ENCODE measurements around the gene CLPSL2.

GRCh38 chr6:35797837-35798526 is 21.6 kb downstream of the CLPSL2 start:
- TF ChIP-seq, protein P1, sequence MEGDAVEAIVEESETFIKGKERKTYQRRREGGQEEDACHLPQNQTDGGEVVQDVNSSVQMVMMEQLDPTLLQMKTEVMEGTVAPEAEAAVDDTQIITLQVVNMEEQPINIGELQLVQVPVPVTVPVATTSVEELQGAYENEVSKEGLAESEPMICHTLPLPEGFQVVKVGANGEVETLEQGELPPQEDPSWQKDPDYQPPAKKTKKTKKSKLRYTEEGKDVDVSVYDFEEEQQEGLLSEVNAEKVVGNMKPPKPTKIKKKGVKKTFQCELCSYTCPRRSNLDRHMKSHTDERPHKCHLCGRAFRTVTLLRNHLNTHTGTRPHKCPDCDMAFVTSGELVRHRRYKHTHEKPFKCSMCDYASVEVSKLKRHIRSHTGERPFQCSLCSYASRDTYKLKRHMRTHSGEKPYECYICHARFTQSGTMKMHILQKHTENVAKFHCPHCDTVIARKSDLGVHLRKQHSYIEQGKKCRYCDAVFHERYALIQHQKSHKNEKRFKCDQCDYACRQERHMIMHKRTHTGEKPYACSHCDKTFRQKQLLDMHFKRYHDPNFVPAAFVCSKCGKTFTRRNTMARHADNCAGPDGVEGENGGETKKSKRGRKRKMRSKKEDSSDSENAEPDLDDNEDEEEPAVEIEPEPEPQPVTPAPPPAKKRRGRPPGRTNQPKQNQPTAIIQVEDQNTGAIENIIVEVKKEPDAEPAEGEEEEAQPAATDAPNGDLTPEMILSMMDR (IDR thresholded peaks at IDR 0.05) = no peak
- no peak for TF ChIP-seq EZH2 (IDR thresholded peaks at IDR 0.05; ENCODE audit: borderline replicate concordance, insufficient read depth, low read depth, low read length, poor library complexity, severe bottlenecking)
